GM23338 (cell line): Measurements from ENCODE around the gene FBN3. TPM values are rescaled to one million over a fixed set of nuclear protein-coding genes. Genes with fewer than 3 reads are reported as not detected.

Source experiments
- ATAC-seq: fragments of 200-7000 bp; cut with Tn5 transposase; 3 replicates; pipeline ENCODE4 v1.9.1; 2020
- DNase-seq: peaks from one replicate; pipeline ENCODE4 v3.0.0-alpha.2; 2015; ENCODE audit warnings: low spot score
- H2AFZ ChIP-seq: fragments of 200-600 bp; sonication (generic); 2 replicates; pipeline ENCODE4 v1.8.0; 2016; ENCODE audit warnings: antibody characterized with exemption, mild to moderate bottlenecking, moderate library complexity
- H3F3A ChIP-seq: fragments of 200-600 bp; sonication (generic); replicated peaks from 2 replicates; pipeline ENCODE4 v1.8.0; 2017; ENCODE audit warnings: antibody characterized with exemption, mixed run types, low read depth
- H3K27ac ChIP-seq: fragments of 200-600 bp; sonication (generic); 2 replicates; pipeline ENCODE4 v1.6.1; 2016; ENCODE audit warnings: low read depth
- H3K27me3 ChIP-seq: fragments of 200-600 bp; sonication (generic); 2 replicates; pipeline ENCODE4 v1.8.0; 2016; ENCODE audit warnings: mild to moderate bottlenecking, mixed run types, moderate library complexity; ENCODE audit not compliant: insufficient read depth
- H3K36me3 ChIP-seq: fragments of 200-600 bp; sonication (generic); 2 replicates; pipeline ENCODE4 v1.8.0; 2016; ENCODE audit warnings: mild to moderate bottlenecking; ENCODE audit not compliant: insufficient read depth
- H3K4me1 ChIP-seq: fragments of 200-600 bp; sonication (generic); 2 replicates; pipeline ENCODE4 v1.8.0; 2016; ENCODE audit warnings: mild to moderate bottlenecking, moderate library complexity; ENCODE audit not compliant: insufficient read depth
- H3K4me2 ChIP-seq: fragments of 200-600 bp; sonication (generic); 2 replicates; pipeline ENCODE4 v1.7.1; 2017; ENCODE audit warnings: mixed run types
- H3K4me3 ChIP-seq: fragments of 200-600 bp; sonication (generic); 2 replicates; pipeline ENCODE4 v1.6.1; 2016; ENCODE audit warnings: mixed run types
- H3K79me2 ChIP-seq: fragments of 200-600 bp; sonication (generic); replicated peaks from 2 replicates; pipeline ENCODE4 v1.8.0; 2017; ENCODE audit warnings: mild to moderate bottlenecking; ENCODE audit not compliant: insufficient read depth
- H3K9me2 ChIP-seq: fragments of 200-600 bp; sonication (generic); 2 replicates; pipeline ENCODE4 v1.8.0; 2017; ENCODE audit not compliant: insufficient read depth
- H4K20me1 ChIP-seq: fragments of 200-600 bp; sonication (generic); replicated peaks from 2 replicates; pipeline ENCODE4 v1.8.0; 2017; ENCODE audit warnings: mild to moderate bottlenecking; ENCODE audit not compliant: insufficient read depth
- H3K27ac Mint-ChIP-seq: 2 replicates; pipeline ENCODE4 v1.8.0; 2020; ENCODE audit warnings: inconsistent platforms, mild to moderate bottlenecking, moderate library complexity, mixed read lengths
- H3K27me3 Mint-ChIP-seq: 3 replicates; pipeline ENCODE4 v1.8.0; 2022; ENCODE audit warnings: low read depth, mild to moderate bottlenecking, moderate library complexity, mixed read lengths, inconsistent platforms; ENCODE audit not compliant: insufficient read depth, poor library complexity
- H3K36me3 Mint-ChIP-seq: 3 replicates; pipeline ENCODE4 v1.8.0; 2021; ENCODE audit warnings: low read depth, mild to moderate bottlenecking, inconsistent platforms, moderate library complexity, mixed read lengths
- H3K4me1 Mint-ChIP-seq: 3 replicates; pipeline ENCODE4 v1.8.0; 2020; ENCODE audit warnings: mild to moderate bottlenecking, inconsistent platforms, mixed read lengths
- H3K4me3 Mint-ChIP-seq: 3 replicates; pipeline ENCODE4 v1.8.0; 2021; ENCODE audit warnings: moderate library complexity, mild to moderate bottlenecking, inconsistent platforms, mixed read lengths
- H3K9me3 Mint-ChIP-seq: 3 replicates; pipeline ENCODE4 v1.8.0; 2020; ENCODE audit warnings: moderate library complexity, mild to moderate bottlenecking, inconsistent platforms, mixed read lengths
- CREB1 ChIP-seq: fragments of 250-450 bp; sonication (Bioruptor Pico); IDR thresholded peaks from 2 replicates; pipeline ENCODE4 v1.5.0; 2020; ENCODE audit warnings: low read depth, mild to moderate bottlenecking, moderate library complexity
- CTCF ChIP-seq, 2 experiments: fragments of 200-600 bp in 1 of 2; sonication (generic) in 1 of 2; conservative IDR thresholded peaks; 2 replicates each; pipeline versions ENCODE4 v1.5.1 to v1.6.1; 2016 to 2017; ENCODE audit warnings: antibody characterized with exemption in 2 of 2, low read depth in 2 of 2, mild to moderate bottlenecking in 2 of 2, moderate library complexity in 1 of 2
- ETS1 ChIP-seq: IDR thresholded peaks from 2 replicates; pipeline ENCODE4 v1.6.1; 2016; ENCODE audit warnings: antibody characterized with exemption
- EZH2 ChIP-seq: fragments of 200-600 bp; sonication (generic); IDR thresholded peaks from one replicate; pipeline ENCODE4 v1.8.0; 2017; ENCODE audit warnings: antibody characterized with exemption, mild to moderate bottlenecking, low read depth; ENCODE audit not compliant: unreplicated experiment
- EZH2phosphoT487 ChIP-seq: fragments of 200-600 bp; sonication (generic); IDR thresholded peaks from one replicate; pipeline ENCODE4 v1.8.1; 2018; ENCODE audit warnings: antibody characterized with exemption; ENCODE audit not compliant: unreplicated experiment
- JUNB ChIP-seq: IDR thresholded peaks from one replicate; pipeline ENCODE4 v1.6.1; 2016; ENCODE audit warnings: antibody characterized with exemption; ENCODE audit not compliant: unreplicated experiment
- NANOG ChIP-seq: IDR thresholded peaks from 2 replicates; pipeline ENCODE4 v1.6.1; 2016; ENCODE audit warnings: antibody characterized with exemption, borderline replicate concordance
- POLR2AphosphoS5 ChIP-seq: IDR thresholded peaks from 2 replicates; pipeline ENCODE4 v1.6.1; 2016; ENCODE audit warnings: antibody characterized with exemption, low read depth
- REST ChIP-seq: IDR thresholded peaks from one replicate; pipeline ENCODE4 v1.6.1; 2018; ENCODE audit warnings: antibody characterized with exemption; ENCODE audit not compliant: unreplicated experiment
- STAT1 ChIP-seq: IDR thresholded peaks from one replicate; pipeline ENCODE4 v1.6.1; 2016; ENCODE audit warnings: antibody characterized with exemption; ENCODE audit not compliant: unreplicated experiment
- ZNF114 ChIP-seq: fragments of 250-450 bp; sonication (Bioruptor Pico); IDR thresholded peaks from 2 replicates; pipeline ENCODE4 v1.5.0; 2020; ENCODE audit warnings: mild to moderate bottlenecking, moderate library complexity
- ZNF331 ChIP-seq: fragments of 250-450 bp; sonication (Bioruptor Pico); IDR thresholded peaks from 2 replicates; pipeline ENCODE4 v1.5.0; 2020; ENCODE audit warnings: low read depth, mild to moderate bottlenecking, moderate library complexity
- ZNF462 ChIP-seq: fragments of 250-450 bp; sonication (Bioruptor Pico); IDR thresholded peaks from 2 replicates; pipeline ENCODE4 v1.5.0; 2020; ENCODE audit warnings: mild to moderate bottlenecking, moderate library complexity
- polyA plus RNA-seq: library from polyadenylated mRNA; unstranded; fragments of >200 nt; fragmentation: Nextera tagmentation; extraction: Ambion mirVana; gene quantifications from 2 replicates; pipeline ENCODE4 v1.2.1, GENCODE V29; 2016
- total RNA-seq: library from RNA; depleted of rRNA; stranded (reverse); fragments of >200 nt; shearing (Covaris generic); gene quantifications from 2 replicates; pipeline ENCODE4 v1.2.3, GENCODE V29; 2014

The FBN3 gene
- total and polyA plus RNA-seq, 2 experiments from 2014 or later, result 8.5 to 54.5 TPM

GRCh38 chr19:8044018-8044417 lies 105.4 kb downstream of the FBN3 start:
- Histone ChIP-seq H3K36me3 (no peaks in the 10 kb centered on the region), H3K79me2 (no peaks in the 10 kb centered on the region), H4K20me1 (no peaks in the 10 kb centered on the region), H3K4me3 (no peak overlapping the region), H2AFZ (no peak overlapping the region), H3K4me2 (no peak overlapping the region), H3K9me2 (no peaks in the 10 kb centered on the region), H3K4me1 (no peaks in the 10 kb centered on the region), H3F3A (no peaks in the 10 kb centered on the region), H3K27ac (no peak overlapping the region), H3K27me3 (no peaks in the 10 kb centered on the region)
- no peak for DNase-seq
- no peak for ATAC-seq
- Mint-ChIP-seq H3K9me3 (no peaks in the 10 kb centered on the region), H3K36me3 (no peaks in the 10 kb centered on the region), H3K4me3 (no peak overlapping the region; the same call in 2 of the 3 replicates), H3K27ac (no peak overlapping the region), H3K27me3 (peaks cover 3% of the 10 kb centered on the region), H3K4me1 (no peaks in the 10 kb centered on the region; the same call in 2 of the 3 replicates)
- TF ChIP-seq JUNB (no peak), EZH2 (no peak), CTCF (conservative IDR thresholded peaks at IDR 0.05; ENCODE audit: low read depth in 2 of 2) (no peak), POLR2AphosphoS5 (no peak), ZNF462 (CRISPR knock-in tag) (no peak), REST (no peak), ZNF114 (CRISPR knock-in tag) (no peak), EZH2phosphoT487 (no peak), STAT1 (no peak), ETS1 (no peak), ZNF331 (no peak), CREB1 (CRISPR knock-in tag) (no peak), NANOG (no peak)
